ENCODE measurements around the gene CEP131.

CEP131 gene

DNA sequence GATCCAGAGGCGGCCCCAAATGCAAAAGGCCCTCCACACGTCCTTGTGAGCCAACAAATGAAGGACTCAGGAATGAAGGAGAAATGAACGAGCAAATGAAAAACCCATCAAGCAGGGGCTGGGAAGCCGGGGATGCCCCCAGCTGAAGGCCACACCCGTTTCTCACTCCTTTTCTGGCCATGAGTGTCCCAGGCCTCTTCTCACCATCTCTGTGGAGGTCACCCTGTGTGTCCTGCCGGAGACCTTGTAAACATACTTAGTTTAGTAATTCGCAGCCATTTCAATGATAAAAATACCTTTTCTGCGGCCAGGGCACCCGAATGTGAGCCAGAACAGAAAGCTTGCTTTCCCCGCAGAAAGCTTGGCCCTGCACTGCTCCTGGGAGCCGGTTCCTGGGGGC lies 35.6 kb downstream of the CEP131 start:
- no peak for DNase-seq (ENCODE audit: low spot score)

DNA sequence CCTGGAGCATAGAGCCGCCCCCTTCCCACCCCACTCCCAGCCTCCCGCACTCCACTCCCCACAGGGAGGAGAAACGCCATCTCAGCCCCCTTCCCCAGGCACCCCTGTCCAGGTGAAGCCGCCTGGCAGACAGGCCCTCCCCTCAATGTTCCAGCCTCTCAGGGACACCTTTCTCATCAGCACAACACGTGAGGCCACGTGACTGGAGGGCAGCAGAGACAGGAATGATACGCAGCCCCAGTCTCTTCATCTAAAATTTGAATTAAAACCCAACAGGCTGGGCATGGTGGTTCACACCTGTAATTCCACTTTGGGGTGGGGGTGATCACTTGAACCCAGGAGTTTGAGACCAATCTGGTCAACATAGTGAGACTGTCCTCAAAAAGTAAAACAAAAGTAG lies 36.6 kb downstream of the CEP131 start:
- no peak for DNase-seq (ENCODE audit: low spot score)

DNA sequence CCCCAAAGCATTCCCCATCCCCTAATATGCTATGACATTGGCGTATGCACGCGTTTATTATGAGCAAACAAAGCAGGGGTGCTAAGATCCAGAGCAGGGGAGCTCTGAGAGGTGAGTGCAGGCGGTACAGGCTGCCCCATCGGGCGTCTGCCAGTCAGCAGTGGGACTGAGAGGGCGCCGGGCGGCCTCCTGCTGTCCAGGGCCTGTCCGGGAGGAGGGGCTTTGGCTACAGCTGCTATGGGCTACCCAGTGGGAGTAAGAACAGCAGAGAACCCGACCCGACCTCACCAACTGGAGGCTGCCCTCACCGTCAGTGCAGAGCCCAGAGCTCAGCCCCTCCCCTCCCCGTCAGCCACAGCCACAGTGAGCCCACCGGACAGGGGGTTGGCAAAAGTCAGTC lies 38.2 kb downstream of the CEP131 start:
- no peak for DNase-seq (ENCODE audit: low spot score)

DNA sequence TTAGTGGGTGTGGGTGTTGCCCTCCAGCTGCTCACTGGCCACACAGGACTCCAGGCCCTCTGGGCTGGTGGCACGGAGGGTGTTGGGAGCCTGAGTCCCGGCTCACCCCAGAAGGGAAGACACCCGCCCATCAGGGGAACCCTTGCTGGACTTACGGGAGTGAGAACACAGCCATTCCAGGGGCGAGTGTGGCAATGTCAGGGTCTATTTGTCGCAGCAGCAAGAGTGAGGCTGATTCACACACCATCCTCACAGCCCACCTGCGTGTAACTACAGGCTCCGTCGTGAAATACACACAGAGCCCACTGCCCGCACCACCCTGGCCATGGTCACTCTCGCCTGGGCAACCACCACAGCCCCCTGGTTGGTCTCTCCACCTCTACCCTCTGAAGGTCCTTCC lies 39.0 kb downstream of the CEP131 start:
- no peak for DNase-seq (ENCODE audit: low spot score)

DNA sequence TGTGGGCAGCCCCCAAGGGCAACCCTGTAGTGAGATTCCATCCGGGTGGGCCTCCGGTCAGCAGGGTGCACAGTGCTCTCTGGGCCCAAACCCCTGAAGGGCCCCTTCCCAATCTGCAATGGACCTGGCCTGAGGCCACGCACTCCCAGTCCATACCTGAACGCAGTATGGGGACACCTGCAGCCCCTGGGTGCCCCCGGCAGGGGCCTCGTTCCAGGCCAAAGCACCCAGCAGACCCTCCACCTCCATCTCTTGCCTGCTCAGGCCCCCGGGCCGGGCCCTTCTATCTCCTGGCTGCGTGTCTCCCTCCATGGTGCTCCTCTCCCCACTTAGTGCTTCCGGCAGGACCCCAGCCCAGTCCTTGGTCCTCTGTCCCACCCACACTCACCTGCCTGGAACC lies 39.4 kb downstream of the CEP131 start:
- DNase-seq (ENCODE audit: low spot score) = no peak

DNA sequence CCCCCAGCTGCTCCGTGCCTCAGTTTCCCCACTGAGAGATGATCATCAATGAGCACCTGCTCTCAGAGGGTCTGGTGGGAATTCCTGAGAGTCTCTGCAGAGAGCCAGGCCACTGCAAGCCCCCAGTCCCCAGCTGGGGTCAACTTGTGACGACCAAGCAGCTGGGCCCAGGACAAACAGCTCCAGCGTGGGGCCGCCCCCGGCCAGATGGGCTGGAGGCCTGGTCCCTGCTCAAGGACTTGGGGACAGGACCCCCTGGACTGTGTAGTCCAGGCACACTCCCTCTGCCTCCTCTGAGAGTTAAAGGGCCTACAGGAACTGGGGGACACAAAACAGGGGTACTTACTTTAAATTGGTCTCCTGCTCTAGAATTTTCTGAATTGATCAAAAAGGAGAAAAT lies 40.2 kb downstream of the CEP131 start:
- no peak for DNase-seq (ENCODE audit: low spot score)

DNA sequence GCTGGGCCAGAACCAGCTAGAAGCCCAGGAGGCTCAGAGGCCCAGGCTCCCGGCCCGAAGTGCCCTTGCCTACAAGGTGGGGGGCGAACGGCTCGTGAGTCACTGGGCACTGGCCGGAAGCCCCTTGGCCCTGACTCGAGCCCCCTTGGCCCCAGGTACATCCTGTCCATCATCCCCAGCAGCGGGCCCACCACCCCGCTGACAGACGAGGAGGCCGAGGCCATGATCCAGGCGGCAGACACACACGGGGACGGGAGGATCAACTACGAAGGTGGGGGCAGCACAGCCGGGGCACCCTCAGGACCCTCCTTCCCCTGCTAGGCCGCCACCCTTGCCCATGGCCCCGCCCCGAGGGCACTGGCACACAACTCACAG lies 41.0 kb downstream of the CEP131 start:
- no peak for DNase-seq (ENCODE audit: low spot score)

DNA sequence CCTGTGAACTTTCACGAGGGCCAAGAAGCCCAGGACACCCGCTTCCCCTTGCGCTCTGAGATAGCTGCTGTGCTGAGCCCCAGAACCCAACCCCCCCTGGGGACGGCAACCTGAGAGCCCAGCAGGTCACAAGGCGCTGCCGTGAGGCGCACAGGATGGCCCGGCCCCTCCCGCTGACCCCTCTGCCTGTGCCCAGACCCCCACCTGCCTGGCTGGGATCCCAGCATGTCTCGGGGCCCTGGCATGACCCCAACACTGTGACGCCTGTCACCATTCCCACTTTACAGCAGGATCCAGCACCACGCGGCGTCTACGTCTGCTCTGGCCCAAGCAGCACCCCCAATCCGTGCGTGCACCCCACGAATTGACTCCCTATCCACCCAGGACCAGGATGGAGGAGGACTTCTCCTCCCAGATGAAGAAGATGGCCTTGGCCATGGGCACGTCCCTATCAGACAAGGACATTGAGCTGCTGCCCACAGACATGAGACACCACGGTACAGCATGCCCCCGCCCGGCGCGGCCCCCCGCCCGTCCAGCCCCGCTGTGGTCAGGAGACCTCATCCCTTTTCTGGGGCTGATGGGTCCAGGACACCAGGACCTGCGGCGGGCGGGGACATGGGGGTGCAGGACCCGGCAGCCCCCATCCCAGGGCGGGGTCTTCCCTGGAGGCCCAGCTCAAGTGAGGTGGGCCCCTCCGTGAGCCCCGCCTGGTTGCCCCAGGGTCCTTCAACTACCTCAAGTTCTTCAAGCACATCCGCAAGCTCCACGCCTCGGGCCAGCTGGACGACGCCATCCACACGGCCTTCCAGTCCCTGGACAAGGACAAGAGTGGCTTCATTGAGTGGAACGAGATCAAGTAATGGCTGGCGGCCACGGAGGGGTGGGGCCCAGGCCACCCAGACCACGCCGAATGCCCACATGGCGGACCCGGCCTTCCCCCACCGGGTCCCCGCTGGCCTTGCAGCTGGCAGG lies 41.6 kb downstream of the CEP131 start:
- no peak for DNase-seq (ENCODE audit: low spot score)

DNA sequence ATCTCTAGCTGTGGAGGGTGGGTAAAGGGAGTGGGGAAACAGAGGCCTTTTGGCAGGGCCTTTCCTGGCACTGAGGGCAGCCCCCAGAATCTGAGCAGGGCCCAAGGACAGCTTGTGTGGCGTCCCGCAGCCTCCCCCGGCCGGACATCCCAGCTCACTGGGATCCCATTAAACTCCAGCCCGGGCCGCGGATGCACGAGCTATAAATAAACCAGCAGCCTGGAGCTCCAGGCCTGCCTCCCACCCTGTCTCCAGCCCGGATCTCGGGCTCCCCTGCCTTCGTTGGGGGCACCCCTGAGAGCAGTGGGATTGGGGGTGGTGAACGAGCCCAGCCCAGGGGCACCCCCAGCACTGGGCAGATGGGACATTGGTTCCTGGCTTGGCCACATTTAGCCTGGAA lies 42.9 kb downstream of the CEP131 start:
- no peak for DNase-seq (ENCODE audit: low spot score)

- DNase-seq (ENCODE audit: low spot score) = no peak
Observed at GRCh38 chr17:81179220-81179619, 43.5 kb downstream of the CEP131 start.

GRCh38 chr17:81178136-81179091 lies 44.4 kb downstream of the CEP131 start:
- DNase-seq (ENCODE audit: low spot score) = no peak

- no peak for DNase-seq (ENCODE audit: low spot score)
Observed at GRCh38 chr17:81176666-81177065, 46.1 kb downstream of the CEP131 start.

- no peak for DNase-seq (ENCODE audit: low spot score)
Observed at GRCh38 chr17:81173762-81174155, 49.0 kb downstream of the CEP131 start.

GRCh38 chr17:81173052-81173761 lies 49.6 kb downstream of the CEP131 start:
- no peak for DNase-seq (ENCODE audit: low spot score)

GRCh38 chr17:81171941-81172340 lies 50.8 kb downstream of the CEP131 start:
- no peak for DNase-seq (ENCODE audit: low spot score)

- no peak for DNase-seq (ENCODE audit: low spot score)
Observed at GRCh38 chr17:81170727-81171494, 51.9 kb downstream of the CEP131 start.

DNA sequence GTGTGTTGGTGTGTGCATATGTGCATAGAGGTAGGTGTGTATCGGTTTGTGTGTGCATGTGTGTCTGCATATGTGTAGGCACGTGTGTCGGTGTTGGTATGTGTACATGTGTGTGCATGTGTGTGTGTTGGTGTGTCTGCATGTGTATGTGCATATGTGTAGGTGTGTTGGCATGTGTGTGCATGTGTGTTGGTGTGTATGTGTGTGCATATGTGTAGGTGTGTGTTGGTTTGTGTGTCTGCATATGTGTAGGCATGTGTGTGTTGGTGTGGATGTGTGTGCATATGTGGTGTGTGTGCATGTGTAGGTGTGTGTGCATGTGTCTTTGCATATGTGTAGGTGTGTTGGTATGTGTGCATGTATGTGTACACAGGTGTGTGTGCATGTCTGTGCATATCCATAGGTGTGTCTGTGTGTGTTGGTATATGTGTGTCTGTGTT lies 52.9 kb downstream of the CEP131 start:
- DNase-seq (ENCODE audit: low spot score) = no peak

DNA sequence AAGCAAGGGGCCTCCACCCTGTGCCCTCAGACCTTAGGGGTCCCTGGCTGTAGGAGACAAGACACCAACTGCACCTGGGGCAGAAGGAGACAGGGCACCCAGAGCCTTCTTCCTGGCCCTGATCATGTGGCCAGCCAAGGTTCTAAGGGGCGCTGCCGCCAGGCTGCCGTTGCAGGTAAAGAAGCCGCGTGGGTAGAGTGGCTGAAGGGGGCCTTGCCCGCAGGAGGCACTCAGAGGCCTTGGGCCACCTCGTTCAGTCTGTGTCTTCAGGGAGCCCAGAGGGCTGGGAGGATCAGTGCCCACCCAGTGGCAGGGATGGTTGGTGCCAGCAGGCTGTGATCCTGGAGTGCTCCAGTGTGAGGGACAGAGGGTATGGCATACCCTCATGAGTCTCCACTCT lies 55.1 kb downstream of the CEP131 start:
- no peak for DNase-seq (ENCODE audit: low spot score)

DNA sequence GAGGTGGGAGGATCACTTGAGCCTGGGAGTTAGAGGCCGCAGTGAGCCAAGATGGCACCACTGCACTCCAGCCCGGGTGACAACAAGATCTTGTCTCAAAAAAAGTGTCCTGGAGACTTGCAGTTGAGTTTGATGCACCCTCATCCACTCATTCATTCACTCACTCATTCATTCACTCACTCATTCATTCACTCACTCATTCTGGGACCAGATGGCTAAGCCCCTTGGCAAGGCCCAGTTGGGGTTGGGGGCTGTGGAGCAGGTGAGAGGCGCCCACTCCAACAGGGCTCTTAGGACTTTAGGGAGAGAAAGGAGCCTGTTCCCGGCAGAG lies 55.6 kb downstream of the CEP131 start:
- DNase-seq (ENCODE audit: low spot score) = no peak

- no peak for DNase-seq (ENCODE audit: low spot score)
Observed at GRCh38 chr17:81166033-81166492, 56.7 kb downstream of the CEP131 start, which contains the start of gene AATK. Gene AATK, minus strand, starts transcription at chr17:81166221. Its CDS starts 229 bp downstream, at chr17:81165992.

Data from left forelimb (tissue), 1 donor.